ENCODE results near the gene PLCH2. TPM values are rescaled to one million over a fixed set of nuclear protein-coding genes. Genes with fewer than 3 reads are reported as not detected.

PLCH2 gene
- total RNA-seq, 1 experiment from 2014 or later = 0.27 TPM

DNA sequence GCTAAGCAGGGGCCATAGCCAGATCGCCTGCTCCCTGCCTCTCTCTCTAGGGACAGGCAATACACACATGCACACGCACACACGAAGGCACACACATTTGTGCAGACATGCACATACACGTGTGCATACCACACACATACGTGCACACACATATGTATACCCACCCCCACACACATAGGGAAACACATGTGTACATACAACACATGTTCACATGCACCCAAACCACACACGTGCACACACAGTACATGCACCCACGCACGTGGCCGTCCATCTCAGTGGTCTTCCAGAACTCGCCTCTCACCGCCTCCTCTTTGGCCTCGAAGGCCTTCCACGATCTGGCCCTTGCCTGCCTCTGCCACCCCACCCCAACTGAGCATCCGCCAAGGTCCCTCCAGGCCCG, 38.5 kb upstream of the PLCH2 start:
- ChIA-PET POLR2A (no interaction called here), CTCF (no interaction called here)
- Histone ChIP-seq H3K9me3 (no peaks in the 10 kb centered on the region), H3K36me3 (ENCODE audit: control insufficient read depth, insufficient read depth, low read length) (no peaks in the 10 kb centered on the region), H3K4me3 (ENCODE audit: low read depth, low read length) (no peak overlapping the region), H3K27me3 (replicated peaks; ENCODE audit: control insufficient read depth, insufficient read depth, low read length) (0 out of 2 replicates have a peak, but pooled peaks cover 1% of the 10 kb centered on the region), H3K4me1 (no peaks in the 10 kb centered on the region)
- no TSS peak for BruUV-seq (replicated peaks)
- no peaks in the 10 kb centered on the region for H3K4me1 Mint-ChIP-seq (ENCODE audit: low read depth, unreplicated experiment)
- no peak overlapping the region for H3K4me3 Mint-ChIP-seq (ENCODE audit: unreplicated experiment)
- H3K27ac Mint-ChIP-seq (ENCODE audit: unreplicated experiment) = no peak overlapping the region
- H3K9me3 Mint-ChIP-seq (ENCODE audit: unreplicated experiment) = no peaks in the 10 kb centered on the region
- TF ChIP-seq, protein P1, sequence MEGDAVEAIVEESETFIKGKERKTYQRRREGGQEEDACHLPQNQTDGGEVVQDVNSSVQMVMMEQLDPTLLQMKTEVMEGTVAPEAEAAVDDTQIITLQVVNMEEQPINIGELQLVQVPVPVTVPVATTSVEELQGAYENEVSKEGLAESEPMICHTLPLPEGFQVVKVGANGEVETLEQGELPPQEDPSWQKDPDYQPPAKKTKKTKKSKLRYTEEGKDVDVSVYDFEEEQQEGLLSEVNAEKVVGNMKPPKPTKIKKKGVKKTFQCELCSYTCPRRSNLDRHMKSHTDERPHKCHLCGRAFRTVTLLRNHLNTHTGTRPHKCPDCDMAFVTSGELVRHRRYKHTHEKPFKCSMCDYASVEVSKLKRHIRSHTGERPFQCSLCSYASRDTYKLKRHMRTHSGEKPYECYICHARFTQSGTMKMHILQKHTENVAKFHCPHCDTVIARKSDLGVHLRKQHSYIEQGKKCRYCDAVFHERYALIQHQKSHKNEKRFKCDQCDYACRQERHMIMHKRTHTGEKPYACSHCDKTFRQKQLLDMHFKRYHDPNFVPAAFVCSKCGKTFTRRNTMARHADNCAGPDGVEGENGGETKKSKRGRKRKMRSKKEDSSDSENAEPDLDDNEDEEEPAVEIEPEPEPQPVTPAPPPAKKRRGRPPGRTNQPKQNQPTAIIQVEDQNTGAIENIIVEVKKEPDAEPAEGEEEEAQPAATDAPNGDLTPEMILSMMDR (IDR thresholded peaks at IDR 0.05; ENCODE audit: insufficient read depth in 1 of 2, low read depth in 1 of 2, low read length in 1 of 2, severe bottlenecking in 1 of 2, unreplicated experiment in 1 of 2) = no peak
- intact Hi-C loops (cut with micrococcal nuclease; ENCODE audit: unreplicated experiment) = no loop called here
- no peak for DNase-seq
- H3K27me3 Mint-ChIP-seq (ENCODE audit: insufficient read depth, unreplicated experiment) = peaks cover 12% of the 10 kb centered on the region
- H3K36me3 Mint-ChIP-seq (ENCODE audit: insufficient read depth, unreplicated experiment) = no peaks in the 10 kb centered on the region

DNA sequence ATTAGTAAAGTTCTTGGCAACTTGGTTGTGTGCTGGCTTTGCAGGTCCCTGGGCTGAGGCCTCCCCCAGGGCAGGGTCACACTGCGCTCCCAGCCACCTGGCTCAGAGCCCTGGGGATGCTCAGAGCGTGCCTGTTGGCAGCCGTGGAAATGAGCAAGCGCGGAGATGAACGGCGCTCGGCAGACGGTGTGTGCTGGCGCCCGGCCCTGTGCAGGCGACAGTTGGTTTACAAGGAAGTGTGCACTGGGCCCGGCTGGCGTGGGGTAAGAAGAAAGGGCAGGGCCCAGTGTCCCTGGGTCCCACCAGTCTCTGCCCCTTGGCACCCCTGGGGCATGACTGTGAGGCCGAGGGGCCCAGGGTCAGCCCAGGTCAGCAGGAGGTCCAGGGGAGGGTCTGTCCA, 38.1 kb upstream of the PLCH2 start:
- no TSS peak for BruUV-seq (replicated peaks)
- Histone ChIP-seq H3K9me3 (no peaks in the 10 kb centered on the region), H3K4me3 (ENCODE audit: low read depth, low read length) (no peak overlapping the region), H3K4me1 (no peaks in the 10 kb centered on the region), H3K27me3 (replicated peaks; ENCODE audit: control insufficient read depth, insufficient read depth, low read length) (peaks cover 3% of the 10 kb centered on the region; the same call in 1 of the 2 replicates), H3K36me3 (ENCODE audit: control insufficient read depth, insufficient read depth, low read length) (no peaks in the 10 kb centered on the region)
- TF ChIP-seq, protein P1 (IDR thresholded peaks at IDR 0.05; ENCODE audit: insufficient read depth in 1 of 2, low read depth in 1 of 2, low read length in 1 of 2, severe bottlenecking in 1 of 2, unreplicated experiment in 1 of 2) = no peak
- POLR2A ChIA-PET = no interaction called here
- no peak overlapping the region for H3K4me3 Mint-ChIP-seq (ENCODE audit: unreplicated experiment)
- H3K9me3 Mint-ChIP-seq (ENCODE audit: unreplicated experiment) = no peaks in the 10 kb centered on the region
- peaks cover 12% of the 10 kb centered on the region for H3K27me3 Mint-ChIP-seq (ENCODE audit: insufficient read depth, unreplicated experiment)
- CTCF ChIA-PET = no interaction called here
- H3K4me1 Mint-ChIP-seq (ENCODE audit: low read depth, unreplicated experiment) = no peaks in the 10 kb centered on the region
- H3K27ac Mint-ChIP-seq (ENCODE audit: unreplicated experiment) = no peak overlapping the region
- intact Hi-C loops (cut with micrococcal nuclease; ENCODE audit: unreplicated experiment) = no loop called here
- no peaks in the 10 kb centered on the region for H3K36me3 Mint-ChIP-seq (ENCODE audit: insufficient read depth, unreplicated experiment)
- no peak for DNase-seq

DNA sequence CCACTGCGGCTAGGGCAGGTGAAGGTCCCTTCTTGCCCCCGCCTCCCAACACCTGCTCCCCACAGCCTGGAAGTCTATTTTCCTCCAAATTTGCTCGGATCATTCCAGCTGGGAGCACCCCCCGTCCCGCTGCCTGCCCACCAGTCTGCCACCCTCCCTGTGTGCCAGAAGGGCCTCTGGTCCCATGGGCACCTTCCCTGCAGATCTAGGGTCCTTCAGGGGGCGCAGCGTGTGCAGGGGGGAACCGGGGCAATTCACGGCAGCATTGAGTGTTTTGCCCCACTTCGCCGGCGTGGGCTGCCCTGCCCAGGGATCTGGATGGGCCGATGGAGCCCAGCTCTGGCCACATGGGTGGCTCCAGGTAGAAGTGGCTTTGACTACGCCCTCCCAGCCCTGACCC, 37.4 kb upstream of the PLCH2 start:
- no peaks in the 10 kb centered on the region for H3K9me3 ChIP-seq
- H3K27me3 ChIP-seq (replicated peaks; ENCODE audit: control insufficient read depth, insufficient read depth, low read length) = peaks cover 3% of the 10 kb centered on the region; the same call in 1 of the 2 replicates
- ChIA-PET POLR2A (no interaction called here), CTCF (no interaction called here)
- H3K36me3 ChIP-seq (ENCODE audit: control insufficient read depth, insufficient read depth, low read length) = no peaks in the 10 kb centered on the region
- intact Hi-C loops (cut with micrococcal nuclease; ENCODE audit: unreplicated experiment) = no loop called here
- TF ChIP-seq, protein P1 (IDR thresholded peaks at IDR 0.05; ENCODE audit: insufficient read depth in 1 of 2, low read depth in 1 of 2, low read length in 1 of 2, severe bottlenecking in 1 of 2, unreplicated experiment in 1 of 2) = no peak
- H3K9me3 Mint-ChIP-seq (ENCODE audit: unreplicated experiment) = no peaks in the 10 kb centered on the region
- H3K4me1 Mint-ChIP-seq (ENCODE audit: low read depth, unreplicated experiment) = no peaks in the 10 kb centered on the region
- no peaks in the 10 kb centered on the region for H3K4me1 ChIP-seq
- BruUV-seq (replicated peaks) = no TSS peak
- H3K4me3 ChIP-seq (ENCODE audit: low read depth, low read length) = no peak overlapping the region
- H3K27ac Mint-ChIP-seq (ENCODE audit: unreplicated experiment) = no peak overlapping the region
- H3K27me3 Mint-ChIP-seq (ENCODE audit: insufficient read depth, unreplicated experiment) = peaks cover 12% of the 10 kb centered on the region
- H3K4me3 Mint-ChIP-seq (ENCODE audit: unreplicated experiment) = no peak overlapping the region
- DNase-seq = no peak
- H3K36me3 Mint-ChIP-seq (ENCODE audit: insufficient read depth, unreplicated experiment) = no peaks in the 10 kb centered on the region
